Liver (tissue), 9 donors: ENCODE results near the gene YLPM1. TPM values are rescaled to one million over a fixed set of nuclear protein-coding genes. Genes with fewer than 3 reads are reported as not detected.

ENCODE experiments used
- DNase-seq: peaks from one replicate; pipeline ENCODE4 v3.0.0-alpha.2; 2017; ENCODE audit warnings: low spot score
- H3K27ac ChIP-seq, 2 donors: one replicate each; pipeline ENCODE4 v1.7.0; 2013; ENCODE audit warnings: inconsistent platforms in 2 of 2, low read length in 2 of 2, control low read depth in 1 of 2, low read depth in 1 of 2, mild to moderate bottlenecking in 1 of 2
- H3K27me3 ChIP-seq, 4 donors: one replicate each; pipeline versions ENCODE4 v1.6.1 to v1.7.0; 2013; ENCODE audit warnings: low read length in 3 of 4, inconsistent platforms in 1 of 4, mild to moderate bottlenecking in 1 of 4, moderate library complexity in 1 of 4; ENCODE audit not compliant: control insufficient read depth in 4 of 4, insufficient read depth in 4 of 4
- H3K36me3 ChIP-seq, 4 donors: one replicate each; pipeline versions ENCODE4 v1.6.1 to v1.7.0; 2013; ENCODE audit warnings: low read length in 3 of 4, mild to moderate bottlenecking in 3 of 4, low read depth in 1 of 4, moderate library complexity in 1 of 4; ENCODE audit not compliant: control insufficient read depth in 4 of 4, insufficient read depth in 3 of 4
- H3K4me1 ChIP-seq, 4 donors: one replicate each; pipeline versions ENCODE4 v1.6.1 to v1.7.0; 2013; ENCODE audit warnings: low read length in 3 of 4, mild to moderate bottlenecking in 3 of 4, moderate library complexity in 1 of 4; ENCODE audit not compliant: control insufficient read depth in 4 of 4, insufficient read depth in 4 of 4
- H3K4me3 ChIP-seq, 3 donors: one replicate each; pipeline versions ENCODE4 v1.6.1 to v1.7.0; 2013; ENCODE audit warnings: low read length in 3 of 3, control low read depth in 1 of 3, low read depth in 1 of 3, mild to moderate bottlenecking in 1 of 3
- H3K9ac ChIP-seq, 2 donors: one replicate each; pipeline ENCODE4 v1.7.0; 2013; ENCODE audit warnings: low read length in 2 of 2, mild to moderate bottlenecking in 2 of 2, moderate library complexity in 2 of 2, control low read depth in 1 of 2, low read depth in 1 of 2
- H3K9me3 ChIP-seq, 4 donors: one replicate each; pipeline versions ENCODE4 v1.6.1 to v1.7.0; 2013; ENCODE audit warnings: low read length in 3 of 4; ENCODE audit not compliant: control insufficient read depth in 4 of 4
- ATF3 ChIP-seq: IDR thresholded peaks from 2 replicates; pipeline ENCODE4 v1.6.1; 2016; ENCODE audit warnings: antibody characterized with exemption
- CTCF ChIP-seq: fragments of 150-350 bp; IDR thresholded peaks from 2 replicates; pipeline ENCODE4 v1.5.1; 2017; ENCODE audit warnings: improper control_type of control experiment, low read depth, low read length; ENCODE audit not compliant: missing input control
- EGR1 ChIP-seq, 2 donors: IDR thresholded peaks; 2 replicates each; pipeline ENCODE4 v1.6.1; 2016 to 2018; ENCODE audit warnings: antibody characterized with exemption in 2 of 2, low read depth in 2 of 2
- FOXA1 ChIP-seq: IDR thresholded peaks from 2 replicates; pipeline ENCODE4 v1.6.1; 2016; ENCODE audit warnings: antibody characterized with exemption
- FOXA2 ChIP-seq: IDR thresholded peaks from 2 replicates; pipeline ENCODE4 v1.6.1; 2016; ENCODE audit warnings: antibody characterized with exemption
- GABPA ChIP-seq, 2 donors: IDR thresholded peaks in 1 of 2; conservative IDR thresholded peaks in 1 of 2; 2 replicates each; pipeline ENCODE4 v1.6.1; 2016; ENCODE audit warnings: antibody characterized with exemption in 2 of 2, mild to moderate bottlenecking in 1 of 2, moderate library complexity in 1 of 2
- HNF4A ChIP-seq, 2 donors: conservative IDR thresholded peaks; 2 replicates each; pipeline ENCODE4 v1.6.1; 2016; ENCODE audit warnings: antibody characterized with exemption in 2 of 2, mild to moderate bottlenecking in 2 of 2
- HNF4G ChIP-seq: IDR thresholded peaks from 2 replicates; pipeline ENCODE4 v1.6.1; 2016; ENCODE audit warnings: antibody characterized with exemption
- JUND ChIP-seq, 2 donors: IDR thresholded peaks; 2 replicates each; pipeline ENCODE4 v1.6.1; 2016; ENCODE audit warnings: antibody characterized with exemption in 2 of 2
- MAX ChIP-seq: IDR thresholded peaks from 2 replicates; pipeline ENCODE4 v1.6.1; 2016; ENCODE audit warnings: antibody characterized with exemption
- NR2F2 ChIP-seq: IDR thresholded peaks from 2 replicates; pipeline ENCODE4 v1.6.1; 2016; ENCODE audit warnings: antibody characterized with exemption
- RAD21 ChIP-seq, 2 donors: IDR thresholded peaks; 2 replicates each; pipeline ENCODE4 v1.6.1; 2016; ENCODE audit warnings: antibody characterized with exemption in 2 of 2, mild to moderate bottlenecking in 2 of 2
- REST ChIP-seq: IDR thresholded peaks from 2 replicates; pipeline ENCODE4 v1.6.1; 2016; ENCODE audit warnings: antibody characterized with exemption, mild to moderate bottlenecking
- RXRA ChIP-seq, 2 donors: IDR thresholded peaks; 2 replicates each; pipeline ENCODE4 v1.6.1; 2017 to 2018; ENCODE audit warnings: antibody characterized with exemption in 2 of 2, mild to moderate bottlenecking in 1 of 2
- SP1 ChIP-seq: IDR thresholded peaks from 2 replicates; pipeline ENCODE4 v1.6.1; 2018; ENCODE audit warnings: antibody characterized with exemption, mild to moderate bottlenecking
- TAF1 ChIP-seq: conservative IDR thresholded peaks from 2 replicates; pipeline ENCODE4 v1.6.1; 2016; ENCODE audit warnings: antibody characterized with exemption, mild to moderate bottlenecking
- YY1 ChIP-seq: IDR thresholded peaks from 2 replicates; pipeline ENCODE4 v1.6.1; 2016; ENCODE audit warnings: antibody characterized with exemption, mild to moderate bottlenecking
- ZBTB33 ChIP-seq: IDR thresholded peaks from 2 replicates; pipeline ENCODE4 v1.6.1; 2016; ENCODE audit warnings: antibody characterized with exemption
- WGBS: extraction: QIAGEN DNeasy Blood & Tissue Kit; methylation state at CpG from one replicate; pipeline ENCODE4 v1.1.7; 2013; 5-methylcytosine and 5-hydroxymethylcytosine counted together
- polyA plus RNA-seq, 2 donors: library from polyadenylated mRNA; stranded (reverse) in 1 of 2; unstranded in 1 of 2; fragments of 200-250 nt in 1 of 2; fragments of >200 nt in 1 of 2; fragmentation: Nextera tagmentation in 1 of 2; extraction: Ambion mirVana in 1 of 2; gene quantifications; one replicate each; pipeline versions ENCODE4 v1.2.1 to v1.2.3, GENCODE V29; 2013 to 2015
- total RNA-seq, 2 donors: library from RNA; depleted of rRNA; stranded (reverse); fragments of >200 nt; gene quantifications; one replicate each; pipeline ENCODE4 v1.2.3, GENCODE V29; 2014
- donor health status: healthy.
- donor health status: healthy.
- donor health status: healthy.
- donor health status: healthy.
- donor health status: healthy.

Gene YLPM1
- total and polyA plus RNA-seq, 4 donors = 5.9 to 27.3 (median 13.2) TPM

GRCh38 chr14:74835645-74836250 is 72.6 kb downstream of the YLPM1 start:
- 92% methylated on average over 7 of the region's 7 CpGs for WGBS
- Histone ChIP-seq H3K27ac (no peak overlapping the region), H3K9me3 (no peaks in the 10 kb centered on the region)

GRCh38 chr14:74836251-74836960 is 73.3 kb downstream of the YLPM1 start:
- Histone ChIP-seq H3K9me3 (no peaks in the 10 kb centered on the region), H3K36me3 (peaks cover 2 to 7% (median 3%) of the 10 kb centered on the region in 4 donors), H3K4me1 (no peaks in the 10 kb centered on the region), H3K9ac (no peak overlapping the region), H3K27ac (no peak overlapping the region), H3K27me3 (no peaks in the 10 kb centered on the region), H3K4me3 (no peak overlapping the region)
- 91% methylated on average over 1 of the region's 1 CpG for WGBS
- no peak for DNase-seq
- TF ChIP-seq SP1 (no peak), RXRA (IDR thresholded peaks at IDR 0.05) (no peak), GABPA (IDR thresholded peaks at IDR 0.05 in 1 of 2, conservative IDR thresholded peaks at IDR 0.05 in 1 of 2) (no peak), RAD21 (IDR thresholded peaks at IDR 0.05) (no peak), REST (no peak), YY1 (no peak), NR2F2 (no peak), HNF4A (conservative IDR thresholded peaks at IDR 0.05) (no peak), ATF3 (no peak), JUND (IDR thresholded peaks at IDR 0.05) (no peak), HNF4G (no peak), MAX (no peak), FOXA1 (no peak), EGR1 (IDR thresholded peaks at IDR 0.05; ENCODE audit: low read depth in 2 of 2) (no peak), FOXA2 (no peak), TAF1 (no peak)

More at GRCh38 chr14:74835645-74836250, 72.6 kb downstream of the YLPM1 start:
- Histone ChIP-seq H3K9ac (no peak overlapping the region), H3K27me3 (no peaks in the 10 kb centered on the region), H3K36me3 (peaks cover 2 to 13% (median 7%) of the 10 kb centered on the region in 4 donors), H3K4me1 (no peaks in the 10 kb centered on the region), H3K4me3 (no peak overlapping the region)
- DNase-seq = no peak
- TF ChIP-seq GABPA (IDR thresholded peaks at IDR 0.05 in 1 of 2, conservative IDR thresholded peaks at IDR 0.05 in 1 of 2) = no peak
- no peak for TF ChIP-seq HNF4G
- no peak for TF ChIP-seq CTCF
- TF ChIP-seq YY1 = no peak
- no peak for TF ChIP-seq ZBTB33
- TF ChIP-seq HNF4A (conservative IDR thresholded peaks at IDR 0.05) = no peak
- no peak for TF ChIP-seq FOXA2
- no peak for TF ChIP-seq JUND (IDR thresholded peaks at IDR 0.05)
- TF ChIP-seq RAD21 (IDR thresholded peaks at IDR 0.05) = no peak
